ENCODE results near the gene ERC2.

Gene ERC2

DNA sequence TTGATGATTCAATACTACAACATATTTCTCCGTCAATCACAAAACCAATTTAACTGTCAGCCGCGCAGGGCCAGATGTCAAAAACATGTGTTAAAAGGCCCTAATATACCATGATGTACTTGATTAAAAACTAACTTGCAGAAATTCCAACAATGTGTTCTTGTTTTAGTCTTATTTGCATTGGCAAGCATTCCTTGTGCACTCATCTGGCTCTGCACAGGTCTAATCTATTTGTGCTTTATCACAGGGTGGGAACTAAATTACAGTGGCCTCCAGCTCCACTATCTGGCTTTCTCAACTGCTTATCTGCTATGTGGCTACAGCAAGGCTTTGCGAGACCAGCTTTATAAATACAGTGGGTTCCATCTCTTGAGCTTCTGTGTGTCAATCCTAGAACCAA is 455.5 kb downstream of the ERC2 start:
- TF ChIP-seq, protein P1, sequence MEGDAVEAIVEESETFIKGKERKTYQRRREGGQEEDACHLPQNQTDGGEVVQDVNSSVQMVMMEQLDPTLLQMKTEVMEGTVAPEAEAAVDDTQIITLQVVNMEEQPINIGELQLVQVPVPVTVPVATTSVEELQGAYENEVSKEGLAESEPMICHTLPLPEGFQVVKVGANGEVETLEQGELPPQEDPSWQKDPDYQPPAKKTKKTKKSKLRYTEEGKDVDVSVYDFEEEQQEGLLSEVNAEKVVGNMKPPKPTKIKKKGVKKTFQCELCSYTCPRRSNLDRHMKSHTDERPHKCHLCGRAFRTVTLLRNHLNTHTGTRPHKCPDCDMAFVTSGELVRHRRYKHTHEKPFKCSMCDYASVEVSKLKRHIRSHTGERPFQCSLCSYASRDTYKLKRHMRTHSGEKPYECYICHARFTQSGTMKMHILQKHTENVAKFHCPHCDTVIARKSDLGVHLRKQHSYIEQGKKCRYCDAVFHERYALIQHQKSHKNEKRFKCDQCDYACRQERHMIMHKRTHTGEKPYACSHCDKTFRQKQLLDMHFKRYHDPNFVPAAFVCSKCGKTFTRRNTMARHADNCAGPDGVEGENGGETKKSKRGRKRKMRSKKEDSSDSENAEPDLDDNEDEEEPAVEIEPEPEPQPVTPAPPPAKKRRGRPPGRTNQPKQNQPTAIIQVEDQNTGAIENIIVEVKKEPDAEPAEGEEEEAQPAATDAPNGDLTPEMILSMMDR (IDR thresholded peaks at IDR 0.05; ENCODE audit: low read depth, low read length): no peak
- no peak overlapping the region for H3K4me3 ChIP-seq (ENCODE audit: low read depth, low read length)

DNA sequence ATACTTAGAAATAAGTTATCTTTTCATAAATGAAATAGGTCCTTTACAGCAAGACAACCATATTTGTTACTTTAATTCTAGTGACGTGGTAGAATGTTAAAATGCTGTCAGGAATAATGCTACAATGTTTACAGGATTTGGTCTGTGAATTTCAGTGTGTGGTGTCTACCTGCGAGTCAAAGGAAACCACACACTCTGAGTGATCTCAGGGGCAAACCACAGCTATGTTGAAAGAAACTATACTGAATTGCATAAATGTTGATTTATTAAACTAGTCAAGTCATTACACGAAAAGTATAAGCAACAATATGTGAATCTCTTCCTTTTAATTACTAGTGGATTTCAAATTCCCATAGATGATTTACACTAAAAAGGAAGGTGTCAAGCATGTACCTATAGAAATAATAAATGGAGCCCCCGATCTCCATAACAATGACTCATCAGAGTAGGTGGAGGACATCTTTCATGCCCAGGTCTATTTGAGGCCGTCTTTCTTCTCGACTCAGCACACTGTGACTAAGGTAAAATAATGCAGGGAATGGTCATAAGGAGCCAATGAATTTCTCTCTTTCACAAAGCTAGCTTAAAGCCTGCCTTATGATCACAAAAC is 463.0 kb downstream of the ERC2 start:
- no peak overlapping the region for H3K4me3 ChIP-seq (ENCODE audit: low read depth, low read length)
- TF ChIP-seq, protein P1 (IDR thresholded peaks at IDR 0.05; ENCODE audit: low read depth, low read length): no peak

DNA sequence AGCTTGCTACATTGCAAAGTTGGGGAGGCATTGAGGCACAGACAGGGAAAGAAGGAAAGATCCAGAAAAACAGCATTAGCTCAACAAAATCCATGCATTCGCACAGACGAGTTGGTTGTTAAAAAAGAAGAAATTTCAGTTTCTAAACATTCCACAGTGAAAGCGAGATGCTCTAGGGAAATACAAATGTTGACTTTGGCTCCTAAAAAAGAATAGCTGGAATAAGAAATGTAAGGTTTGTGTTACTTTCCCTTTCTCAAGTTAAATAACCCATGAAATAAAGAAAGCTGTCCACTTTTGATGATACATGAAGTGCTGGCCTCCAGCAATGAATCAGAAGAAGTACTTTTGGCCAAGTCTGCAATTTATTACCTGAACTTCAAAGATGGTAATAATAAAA is 465.1 kb downstream of the ERC2 start:
- no peak overlapping the region for H3K4me3 ChIP-seq (ENCODE audit: low read depth, low read length)
- TF ChIP-seq, protein P1 (IDR thresholded peaks at IDR 0.05; ENCODE audit: low read depth, low read length): no peak

DNA sequence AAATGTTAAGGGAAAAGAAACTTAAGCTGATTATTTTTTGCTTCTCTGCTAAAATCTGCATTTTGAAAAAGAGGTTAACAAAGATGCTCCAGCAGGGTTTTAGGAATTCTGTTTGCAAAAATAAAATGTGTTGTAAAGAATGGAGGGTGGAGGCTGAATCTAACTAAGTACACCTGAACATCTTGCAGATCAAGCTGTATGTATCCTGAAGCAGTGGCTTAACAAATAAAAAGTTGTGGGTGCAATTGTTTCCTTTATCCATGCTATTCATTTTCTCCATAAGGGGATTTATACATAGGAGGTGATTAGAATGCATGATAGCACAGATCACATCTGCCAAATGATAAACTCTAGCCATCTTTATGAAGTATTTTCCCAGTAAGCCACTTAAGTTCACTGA is 466.3 kb downstream of the ERC2 start:
- H3K4me3 ChIP-seq (ENCODE audit: low read depth, low read length): no peak overlapping the region
- TF ChIP-seq, protein P1 (IDR thresholded peaks at IDR 0.05; ENCODE audit: low read depth, low read length): no peak

DNA sequence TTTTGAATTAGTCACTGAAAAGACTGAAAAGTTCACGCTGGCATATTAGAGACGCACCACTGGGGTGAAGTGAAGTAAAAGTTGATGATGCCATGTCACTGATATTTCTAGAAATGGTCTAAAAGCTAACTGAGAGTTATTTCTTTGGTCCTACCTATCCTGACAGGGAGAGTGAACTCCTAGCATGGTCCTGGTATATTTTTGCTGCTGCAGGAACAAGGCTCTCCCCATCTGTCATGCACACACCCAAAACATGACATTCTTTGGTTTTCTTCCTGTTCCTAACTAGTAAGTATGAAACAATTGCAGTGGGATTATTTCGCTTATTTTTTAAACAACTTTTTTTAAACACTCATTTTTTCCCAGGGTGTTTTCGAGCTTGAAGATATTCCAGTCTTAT is 466.7 kb downstream of the ERC2 start:
- TF ChIP-seq, protein P1 (IDR thresholded peaks at IDR 0.05; ENCODE audit: low read depth, low read length): no peak
- H3K4me3 ChIP-seq (ENCODE audit: low read depth, low read length): no peak overlapping the region

DNA sequence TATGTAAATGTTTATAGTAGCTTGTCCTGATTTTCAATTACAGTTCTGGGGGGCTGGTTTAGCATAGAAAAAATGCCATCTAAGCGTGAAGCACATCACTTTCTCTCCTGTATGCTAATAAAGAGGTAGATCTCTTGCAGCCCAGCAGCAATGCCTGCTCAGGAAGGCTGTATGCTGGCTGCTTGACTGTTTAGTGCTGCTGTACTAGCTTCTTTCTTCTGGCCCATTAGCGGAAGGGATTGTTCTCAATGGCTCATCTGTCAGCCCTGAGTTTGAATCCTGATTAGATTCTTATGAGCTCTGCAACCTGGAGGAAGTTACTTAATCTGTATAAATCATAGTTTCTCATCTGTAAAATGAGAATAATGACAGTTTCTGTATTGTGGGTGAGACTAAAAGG is 478.9 kb downstream of the ERC2 start:
- H3K4me3 ChIP-seq (ENCODE audit: low read depth, low read length): no peak overlapping the region
- TF ChIP-seq, protein P1 (IDR thresholded peaks at IDR 0.05; ENCODE audit: low read depth, low read length): no peak

DNA sequence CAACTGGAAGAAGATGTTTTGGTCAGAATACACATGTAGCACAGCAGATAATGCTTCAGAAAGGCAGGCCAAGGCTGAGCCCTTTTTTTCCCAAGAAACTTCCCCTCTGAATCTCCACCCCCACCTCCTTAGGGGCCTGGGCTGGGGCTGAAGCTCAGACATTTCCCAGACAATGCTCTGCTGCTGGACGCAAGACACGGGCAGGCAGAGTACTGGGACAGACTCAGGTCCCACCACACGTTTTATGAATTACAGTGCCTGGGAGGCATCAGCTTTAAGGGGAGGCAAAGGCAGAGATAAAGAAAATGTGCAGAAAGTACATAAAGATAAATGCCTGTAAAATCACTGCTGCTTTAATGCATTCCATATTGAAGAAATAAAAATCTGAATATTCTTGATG is 479.4 kb downstream of the ERC2 start:
- no peak overlapping the region for H3K4me3 ChIP-seq (ENCODE audit: low read depth, low read length)
- TF ChIP-seq, protein P1 (IDR thresholded peaks at IDR 0.05; ENCODE audit: low read depth, low read length): no peak

Measured in WI38 (cell line).